Glutamatergic neuron (in vitro differentiated cells): ENCODE measurements around the gene PTOV1. TPM values are rescaled to one million over a fixed set of nuclear protein-coding genes. Genes with fewer than 3 reads are reported as not detected.

Experiments
- DNase-seq: peaks from one replicate; pipeline ENCODE4 v3.0.0; 2022
- H3K27ac Mint-ChIP-seq: one replicate; pipeline ENCODE4 v1.8.0; 2020; ENCODE audit warnings: mild to moderate bottlenecking, mixed read lengths, inconsistent platforms; ENCODE audit not compliant: unreplicated experiment
- H3K27me3 Mint-ChIP-seq: one replicate; pipeline ENCODE4 v1.8.0; 2020; ENCODE audit warnings: mild to moderate bottlenecking, moderate library complexity, mixed read lengths, inconsistent platforms; ENCODE audit not compliant: unreplicated experiment
- H3K36me3 Mint-ChIP-seq: one replicate; pipeline ENCODE4 v1.8.0; 2020; ENCODE audit warnings: mild to moderate bottlenecking, mixed read lengths, inconsistent platforms; ENCODE audit not compliant: unreplicated experiment
- H3K4me1 Mint-ChIP-seq: one replicate; pipeline ENCODE4 v1.8.0; 2020; ENCODE audit warnings: mild to moderate bottlenecking, low read depth, mixed read lengths, inconsistent platforms; ENCODE audit not compliant: unreplicated experiment
- H3K4me3 Mint-ChIP-seq: one replicate; pipeline ENCODE4 v1.8.0; 2020; ENCODE audit warnings: mild to moderate bottlenecking, mixed read lengths, inconsistent platforms; ENCODE audit not compliant: unreplicated experiment
- H3K9me3 Mint-ChIP-seq: one replicate; pipeline ENCODE4 v1.8.0; 2020; ENCODE audit warnings: mild to moderate bottlenecking, moderate library complexity, mixed read lengths, inconsistent platforms; ENCODE audit not compliant: unreplicated experiment
- CTCF ChIP-seq: fragments of 200-600 bp; sonication (generic); IDR thresholded peaks from one replicate; pipeline ENCODE4 v1.5.0; 2021; ENCODE audit not compliant: partially characterized antibody, unreplicated experiment
- total RNA-seq: library from RNA; stranded (reverse); fragmentation: NEBNext Ultra II Directional; extraction: Animal tissue kit (Norgen Biotek cat#: 25700); gene quantifications from one replicate; pipeline ENCODE4 v1.2.1, GENCODE V29; 2021; ENCODE audit not compliant: unreplicated experiment

PTOV1 gene
- total RNA-seq, 1 donor from 2014 or later: 342 TPM

- H3K9me3 Mint-ChIP-seq: peaks cover 10% of the 10 kb centered on the region
- peaks cover 3% of the 10 kb centered on the region for H3K4me1 Mint-ChIP-seq
- no peak for TF ChIP-seq CTCF
- DNase-seq: no peak
- H3K27me3 Mint-ChIP-seq: peaks cover 9% of the 10 kb centered on the region
- no peak overlapping the region for H3K4me3 Mint-ChIP-seq
- no peaks in the 10 kb centered on the region for H3K36me3 Mint-ChIP-seq
- no peak overlapping the region for H3K27ac Mint-ChIP-seq
Observed at GRCh38 chr19:49861107-49861506, 10.1 kb downstream of the PTOV1 start.

- Mint-ChIP-seq H3K9me3 (peaks cover 10% of the 10 kb centered on the region), H3K27me3 (peaks cover 9% of the 10 kb centered on the region), H3K4me3 (no peak overlapping the region), H3K36me3 (no peaks in the 10 kb centered on the region), H3K27ac (no peak overlapping the region), H3K4me1 (peaks cover 8% of the 10 kb centered on the region)
- DNase-seq: no peak
- TF ChIP-seq CTCF: no peak
Observed at GRCh38 chr19:49861541-49862378, 10.8 kb downstream of the PTOV1 start.

- Mint-ChIP-seq H3K27me3 (peaks cover 11% of the 10 kb centered on the region), H3K27ac (no peak overlapping the region), H3K4me3 (no peak overlapping the region), H3K36me3 (no peaks in the 10 kb centered on the region), H3K4me1 (peaks cover 9% of the 10 kb centered on the region), H3K9me3 (peaks cover 10% of the 10 kb centered on the region)
- peak; percentile 19 for TF ChIP-seq CTCF
- DNase-seq: peak; percentile 72
Observed at GRCh38 chr19:49862391-49863253, 11.7 kb downstream of the PTOV1 start.

GRCh38 chr19:49863254-49863934 lies 12.4 kb downstream of the PTOV1 start:
- DNase-seq: no peak
- Mint-ChIP-seq H3K36me3 (no peaks in the 10 kb centered on the region), H3K27me3 (peaks cover 12% of the 10 kb centered on the region), H3K9me3 (peaks cover 10% of the 10 kb centered on the region), H3K4me3 (no peak overlapping the region), H3K27ac (no peak overlapping the region), H3K4me1 (peaks cover 9% of the 10 kb centered on the region)
- TF ChIP-seq CTCF: no peak
